DMS114 treated with DMSO at 0.1 percent for 48 hours (cell line): ENCODE data around the gene ZFAND5.

ENCODE experiments used
- DNase-seq: peaks from one replicate; lab custom pipeline; 2025; ENCODE audit not compliant: unreplicated experiment; lab: John Stamatoyannopoulos, UW

The ZFAND5 gene

DNA sequence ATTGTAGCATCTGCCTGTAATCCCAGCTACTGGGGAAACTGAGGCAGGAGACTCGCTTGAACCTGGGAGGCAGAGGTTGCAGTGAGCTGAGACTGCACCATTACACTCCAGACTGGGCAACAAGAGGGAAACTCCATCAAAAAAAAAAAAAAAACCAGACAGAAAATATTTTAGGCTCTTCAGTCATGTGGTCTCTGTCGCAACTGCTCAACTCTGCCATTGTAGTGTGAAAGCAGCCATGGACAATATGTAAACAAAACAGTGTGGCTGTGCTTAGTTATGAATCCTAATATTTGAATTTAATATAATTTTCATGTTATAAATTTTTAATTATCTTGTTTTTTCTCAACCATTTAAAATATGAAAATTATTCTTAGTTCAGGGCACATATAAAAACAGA lies 38.4 kb downstream of the ZFAND5 start:
- no peak for DNase-seq

DNA sequence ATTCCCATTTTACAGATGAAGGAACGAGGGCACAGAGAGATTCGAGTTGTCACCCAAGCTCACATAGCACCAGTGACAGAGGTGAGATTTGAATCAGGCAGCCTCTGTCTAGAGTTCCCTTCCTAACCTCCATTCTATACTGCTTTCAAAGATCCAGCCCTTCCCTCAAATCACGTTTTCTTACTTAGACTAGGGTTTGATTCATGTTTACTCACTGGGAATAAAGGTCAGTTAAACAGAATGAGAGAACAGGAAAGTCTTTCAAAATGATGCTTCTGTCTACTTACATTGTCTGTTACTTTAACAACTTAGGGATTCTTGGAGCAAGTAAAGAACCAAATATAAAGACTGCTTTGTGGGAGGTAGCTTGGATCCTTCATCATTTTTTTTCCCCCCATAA lies 40.0 kb downstream of the ZFAND5 start:
- no peak for DNase-seq

DNA sequence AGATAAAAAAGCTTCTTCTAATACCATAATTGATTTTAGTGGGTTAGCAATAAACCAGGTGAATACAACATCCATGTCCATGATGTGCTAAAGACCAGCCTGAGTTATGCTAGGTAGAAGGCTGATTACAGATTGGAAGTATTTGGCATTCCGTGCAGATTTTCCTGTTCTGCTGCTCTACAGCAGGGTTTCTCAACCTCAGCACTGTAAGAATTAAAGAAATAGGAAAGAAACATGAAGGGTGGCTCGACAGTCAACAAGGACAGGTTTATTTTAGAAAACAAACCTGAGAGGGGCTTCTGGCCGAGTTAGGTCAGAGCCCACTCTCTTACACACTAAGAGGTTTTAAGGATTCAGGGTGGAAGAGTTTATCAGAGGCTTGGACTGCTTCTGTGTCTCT lies 42.3 kb downstream of the ZFAND5 start:
- DNase-seq: no peak

DNA sequence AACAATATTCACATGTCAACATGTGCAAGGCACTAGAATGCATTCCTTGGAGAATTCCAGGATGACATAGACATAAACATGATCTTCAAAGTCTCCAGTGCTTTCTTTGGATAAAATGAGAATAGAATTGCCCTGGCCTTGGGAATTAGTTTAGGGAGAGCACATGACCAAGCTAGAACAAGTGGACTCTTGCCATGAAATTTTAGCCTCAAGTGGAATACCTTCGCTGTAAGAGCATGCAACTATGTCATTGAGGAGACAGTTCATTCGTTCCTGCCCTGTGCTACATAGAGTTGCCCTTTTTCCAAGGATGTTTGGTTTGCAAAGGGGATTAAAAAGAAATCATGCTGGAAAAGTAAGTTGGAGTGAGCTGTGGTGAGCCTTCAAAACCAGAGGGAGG lies 42.7 kb downstream of the ZFAND5 start:
- no peak for DNase-seq

DNA sequence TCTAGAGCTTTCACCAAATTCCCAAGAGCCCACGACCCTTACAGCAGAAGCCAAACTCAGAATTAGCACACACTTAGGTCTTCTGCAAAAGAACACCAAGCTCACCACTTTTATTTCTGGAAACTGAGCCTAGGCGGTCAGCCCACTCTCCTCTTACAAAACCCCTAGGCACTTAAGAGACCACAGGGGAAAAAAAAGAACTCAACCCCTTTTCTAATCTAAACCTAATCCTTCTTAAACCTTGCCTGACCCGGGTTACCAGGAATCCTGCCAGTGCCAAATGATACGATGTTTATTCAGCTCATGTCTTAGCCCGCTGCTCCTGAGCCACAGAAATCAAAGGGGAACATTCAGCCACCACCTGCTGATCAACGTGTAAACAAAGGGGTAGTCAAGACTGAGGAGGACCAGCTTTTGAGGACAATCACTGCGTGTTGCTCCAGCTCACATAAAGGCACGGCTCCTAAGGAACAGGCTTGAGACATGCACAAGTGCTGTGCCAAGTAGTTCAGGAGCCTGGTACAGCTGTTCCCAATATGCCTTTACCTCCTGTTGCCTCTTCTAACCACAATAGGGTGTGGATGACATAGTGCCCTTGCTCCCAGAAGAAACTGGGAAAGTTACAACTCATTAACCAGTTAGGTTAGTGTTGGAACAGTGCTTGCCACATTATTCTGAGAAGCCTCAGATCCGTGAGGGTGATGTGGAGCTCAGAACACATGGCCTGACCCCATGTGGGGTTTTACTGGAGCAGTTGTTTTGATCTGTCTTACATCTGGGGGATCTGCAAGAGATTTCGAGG lies 49.3 kb downstream of the ZFAND5 start:
- no peak for DNase-seq

DNA sequence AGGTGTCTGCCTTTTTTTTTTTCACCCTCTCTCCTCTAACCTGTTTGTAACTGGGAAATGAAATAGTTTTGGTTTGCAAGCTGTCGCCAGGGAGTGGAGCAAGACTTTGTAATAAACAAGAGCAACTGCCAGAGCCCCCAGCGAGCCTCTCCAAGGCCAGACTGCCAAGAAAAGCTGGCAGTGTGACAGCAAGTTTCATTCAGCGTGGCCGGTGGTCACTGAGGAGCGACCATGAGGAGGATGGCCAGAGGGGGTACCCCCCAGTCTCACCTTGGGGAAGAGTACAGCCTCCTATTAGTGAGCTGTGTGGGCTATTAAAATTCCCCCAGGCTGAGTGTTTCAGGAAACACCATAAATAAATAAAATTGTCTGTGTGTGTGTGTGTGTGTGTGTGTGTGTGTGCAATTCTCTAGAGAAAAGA lies 49.9 kb downstream of the ZFAND5 start:
- DNase-seq: no peak

DNA sequence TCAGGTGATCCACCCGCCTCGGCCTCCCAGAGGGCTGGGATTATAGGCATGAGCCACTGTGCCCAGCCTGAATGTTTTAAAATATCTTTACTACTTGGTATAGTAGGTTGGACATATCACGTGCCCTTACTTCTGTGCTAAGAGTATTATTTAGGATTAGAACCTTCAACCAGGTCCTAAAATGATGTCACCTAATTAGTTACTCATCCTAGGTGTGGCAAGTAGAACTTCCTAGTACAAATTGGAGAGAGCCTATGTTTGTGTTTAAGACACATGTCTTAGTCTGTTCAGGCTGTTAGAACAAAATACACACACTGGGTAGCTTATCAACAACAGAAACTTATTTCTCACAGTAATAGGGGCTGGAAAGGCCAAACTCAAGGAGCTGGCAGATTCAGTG lies 51.5 kb downstream of the ZFAND5 start:
- no peak for DNase-seq

DNA sequence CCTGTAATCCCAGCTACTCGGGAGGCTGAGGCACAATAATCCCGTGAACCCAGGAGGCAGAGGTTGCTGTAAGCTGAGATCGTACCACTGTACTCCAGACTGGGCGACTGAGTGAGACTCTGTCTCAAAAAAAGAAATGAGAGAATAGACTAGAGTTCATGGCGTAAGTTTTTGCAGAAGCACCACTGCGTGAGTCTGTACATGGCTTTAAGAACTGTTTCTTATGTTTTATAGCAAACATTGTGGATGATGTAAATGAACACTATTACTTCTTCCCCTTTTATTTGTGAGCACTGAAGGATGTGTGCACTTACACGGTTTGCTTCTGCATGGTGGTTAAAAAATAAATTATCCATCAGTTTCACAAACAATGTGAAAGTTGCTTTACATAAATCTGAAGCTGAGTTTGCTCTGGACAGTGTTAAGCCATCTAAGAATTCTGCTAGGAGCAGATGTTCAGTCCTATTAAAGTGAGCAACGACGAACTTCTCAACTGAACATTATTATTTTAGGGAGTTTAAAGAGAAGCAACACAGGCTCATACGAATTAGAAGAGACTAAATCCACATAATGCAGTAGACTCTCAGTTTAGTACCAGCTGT lies 52.5 kb downstream of the ZFAND5 start:
- DNase-seq: no peak

DNA sequence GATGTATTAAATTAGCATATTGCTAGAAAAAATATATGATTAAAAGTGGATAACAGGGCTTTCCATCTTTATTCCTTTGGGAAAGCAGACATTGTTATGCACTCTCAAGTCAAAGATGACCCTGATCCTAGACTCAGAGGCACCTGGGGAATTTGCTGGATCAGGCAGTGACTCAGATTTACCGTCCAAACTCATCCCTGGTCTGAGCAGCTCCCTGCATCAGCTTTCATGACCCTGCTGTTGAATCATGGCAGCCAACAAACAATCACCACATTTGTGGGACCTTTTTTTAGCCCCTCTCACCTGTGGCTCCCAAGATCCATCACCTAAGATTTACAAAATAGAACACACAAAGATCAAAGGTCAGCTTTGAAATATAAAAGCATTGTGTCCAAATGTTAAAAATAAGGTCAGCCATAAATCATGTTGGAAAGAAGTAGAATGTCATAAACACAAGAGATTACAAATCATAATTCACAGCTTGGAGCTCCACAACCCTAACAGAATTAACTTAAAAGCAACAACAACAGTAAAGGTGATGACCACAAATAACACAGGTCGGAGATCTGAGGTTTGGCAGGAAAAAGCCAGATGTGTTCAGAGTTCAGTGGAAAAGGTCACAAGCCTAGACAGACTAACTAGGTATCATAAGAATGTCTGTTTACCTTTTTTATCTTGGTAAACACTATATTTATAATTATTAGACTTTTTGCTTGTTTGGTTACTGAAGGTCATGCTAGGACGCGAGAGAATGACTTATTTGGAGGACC lies 55.5 kb downstream of the ZFAND5 start:
- DNase-seq: no peak

DNA sequence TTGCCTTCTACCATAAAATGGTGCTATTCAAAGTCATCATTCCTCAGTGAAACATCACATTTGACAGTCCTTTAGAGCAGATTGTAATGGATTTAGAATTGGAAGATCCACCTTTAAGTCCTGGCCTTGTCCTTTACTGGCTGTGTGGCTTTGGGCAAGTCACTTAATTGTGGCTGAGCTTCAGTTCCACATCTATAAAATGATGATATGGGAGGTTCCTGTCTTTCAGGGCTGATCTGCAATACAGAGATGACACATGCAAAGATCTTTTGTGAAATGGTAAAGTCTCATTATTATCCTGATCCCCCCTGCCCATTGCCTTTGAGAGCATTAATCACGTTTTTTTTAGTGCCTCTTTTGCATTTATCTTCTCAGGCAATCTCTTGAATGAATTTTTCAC lies 58.2 kb downstream of the ZFAND5 start:
- no peak for DNase-seq

DNA sequence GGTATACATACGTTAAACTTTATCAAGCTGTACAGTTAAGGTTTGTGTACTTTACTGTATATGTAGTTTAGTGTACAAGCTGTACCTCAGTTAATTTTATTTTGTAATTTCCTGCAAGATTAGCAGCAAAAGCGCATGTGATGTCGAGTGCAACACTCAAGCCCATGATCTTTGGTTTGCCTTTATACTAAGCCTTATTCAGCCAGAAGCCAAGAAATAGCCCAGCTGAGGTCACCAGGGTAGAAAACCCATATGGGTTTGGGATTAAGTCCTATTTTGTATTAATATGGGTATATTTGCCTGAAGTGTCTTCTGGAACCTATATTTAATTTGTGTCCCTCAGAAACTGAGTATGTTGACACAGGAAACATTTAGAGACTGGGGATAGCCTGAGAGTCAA lies 59.3 kb downstream of the ZFAND5 start:
- no peak for DNase-seq

DNA sequence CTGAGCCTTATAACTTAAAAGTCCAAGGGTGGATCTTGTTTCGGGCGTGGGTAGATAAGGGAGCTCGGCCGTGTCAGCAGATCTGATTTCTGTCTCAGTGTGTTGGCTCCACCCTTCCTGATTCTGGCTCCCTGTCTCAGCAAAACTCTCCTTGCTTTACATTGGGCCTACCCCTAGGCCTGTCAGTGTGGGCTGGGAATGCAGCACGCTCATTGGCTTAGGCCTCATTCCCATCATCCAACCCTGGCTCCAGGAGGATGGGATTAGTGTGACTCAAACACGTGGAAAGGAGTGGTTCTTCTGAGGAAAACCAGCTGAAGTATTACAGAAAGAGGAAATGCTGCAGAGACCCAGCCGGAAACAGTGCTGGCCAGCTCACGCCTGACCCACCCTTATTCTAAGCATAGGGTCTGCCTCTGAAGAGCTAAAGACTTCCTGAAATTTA lies 59.9 kb downstream of the ZFAND5 start:
- DNase-seq: no peak

DNA sequence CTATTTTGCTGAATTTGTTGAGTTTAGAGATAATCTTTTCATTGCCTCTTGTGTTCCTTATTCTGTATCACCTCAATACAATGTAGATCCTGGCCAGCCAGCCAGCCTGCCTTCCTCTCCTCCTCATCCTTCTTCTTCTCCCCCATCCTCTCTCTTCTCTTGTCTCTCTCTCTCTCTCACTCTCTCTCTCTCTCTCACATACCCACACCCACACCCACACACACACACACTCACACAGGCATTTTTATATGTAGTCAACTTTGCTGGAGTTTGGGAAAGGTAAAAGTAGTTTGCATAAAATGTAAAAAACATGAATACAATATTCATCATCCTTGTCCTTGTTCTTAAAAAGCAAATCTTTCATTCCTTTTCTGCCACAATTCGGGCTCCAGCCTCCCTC lies 60.5 kb downstream of the ZFAND5 start:
- DNase-seq: no peak
